SK-N-MC (cell line): ENCODE measurements around the gene OLFML2A.

Experiments used
- DNase-seq: peaks from one replicate; pipeline ENCODE4 v3.0.0-alpha.2; 2011; ENCODE audit warnings: low read depth, low spot score
- H3K27ac ChIP-seq: fragments of 200-600 bp; sonication (generic); 2 replicates; pipeline ENCODE4 v1.5.1; 2016; ENCODE audit warnings: mixed run types
- H3K36me3 ChIP-seq: fragments of 200-600 bp; sonication (generic); 2 replicates; pipeline ENCODE4 v1.6.1; 2017; ENCODE audit warnings: antibody characterized with exemption, low read length, mixed read lengths; ENCODE audit not compliant: insufficient read depth
- H3K4me3 ChIP-seq: fragments of 200-600 bp; sonication (generic); 2 replicates; pipeline ENCODE4 v1.5.1; 2016
- H3K9ac ChIP-seq: fragments of 200-600 bp; sonication (generic); 2 replicates; pipeline ENCODE4 v1.8.0; 2017; ENCODE audit warnings: mixed run types, mixed read lengths; ENCODE audit not compliant: insufficient read length
- H3K9me3 ChIP-seq: fragments of 200-600 bp; sonication (generic); 2 replicates; pipeline ENCODE4 v1.6.1; 2017; ENCODE audit warnings: low read depth, mild to moderate bottlenecking, antibody characterized with exemption, low read length, moderate library complexity, mixed read lengths
- EZH2 ChIP-seq: fragments of 200-600 bp; sonication (generic); IDR thresholded peaks from one replicate; pipeline ENCODE4 v1.6.1; 2017; ENCODE audit warnings: antibody characterized with exemption
- FOXP2 ChIP-seq: optimal IDR thresholded peaks from 2 replicates; pipeline ENCODE3; 2011; ENCODE audit warnings: mild to moderate bottlenecking, moderate library complexity; ENCODE audit not compliant: insufficient read depth; ENCODE audit errors: extremely low read length, control extremely low read depth
- POLR2AphosphoS5 ChIP-seq: IDR thresholded peaks from 2 replicates; pipeline ENCODE4 v1.6.1; 2012; ENCODE audit warnings: mild to moderate bottlenecking, low read depth, low read length, borderline replicate concordance

Gene OLFML2A

GRCh38 chr9:124855944-124856765 lies 79.2 kb downstream of the OLFML2A start:
- no peak overlapping the region for H3K4me3 ChIP-seq
- no peaks in the 10 kb centered on the region for H3K9me3 ChIP-seq
- H3K27ac ChIP-seq: no peak overlapping the region
- no peak overlapping the region for H3K9ac ChIP-seq
- peaks cover 46% of the 10 kb centered on the region for H3K36me3 ChIP-seq
- TF ChIP-seq POLR2AphosphoS5: peak; percentile 23
- TF ChIP-seq EZH2: no peak
- TF ChIP-seq FOXP2: no peak
- no peak for DNase-seq

DNA sequence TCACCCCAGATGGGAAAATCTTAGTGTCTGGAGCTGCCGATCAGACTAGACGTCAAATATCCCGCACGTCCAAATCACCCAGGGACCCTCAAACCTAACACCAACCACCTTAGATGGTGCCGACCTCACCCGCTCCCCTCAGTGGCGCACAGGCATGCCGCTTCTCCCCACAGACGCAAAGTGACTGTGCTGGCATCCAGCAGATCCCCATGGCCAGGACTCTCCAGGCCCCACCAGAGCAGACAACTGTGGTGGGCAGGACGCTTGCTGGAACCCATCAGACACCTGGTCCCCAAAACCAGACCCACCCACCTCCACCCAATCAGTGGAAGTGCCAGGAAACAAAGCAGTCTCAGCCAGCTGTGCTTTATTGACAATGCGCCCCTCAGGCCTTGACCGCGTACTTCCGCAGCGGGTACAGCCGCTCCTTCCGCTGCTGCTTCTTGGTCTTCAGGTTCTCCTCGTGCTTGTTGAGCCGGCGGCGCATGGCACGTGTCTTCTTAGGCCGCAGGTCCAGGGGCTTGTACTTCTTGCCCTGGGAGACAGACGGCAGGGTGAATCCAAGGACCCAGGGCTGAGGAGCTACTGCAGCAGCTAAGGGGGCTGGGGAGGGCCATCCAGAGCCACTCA lies 80.7 kb downstream of the OLFML2A start:
- H3K36me3 ChIP-seq: peaks cover 49% of the 10 kb centered on the region
- DNase-seq: no peak
- H3K9ac ChIP-seq: no peak overlapping the region
- TF ChIP-seq POLR2AphosphoS5: no peak
- TF ChIP-seq EZH2: no peak
- TF ChIP-seq FOXP2: no peak
- no peaks in the 10 kb centered on the region for H3K9me3 ChIP-seq
- H3K4me3 ChIP-seq: no peak overlapping the region
- no peak overlapping the region for H3K27ac ChIP-seq

DNA sequence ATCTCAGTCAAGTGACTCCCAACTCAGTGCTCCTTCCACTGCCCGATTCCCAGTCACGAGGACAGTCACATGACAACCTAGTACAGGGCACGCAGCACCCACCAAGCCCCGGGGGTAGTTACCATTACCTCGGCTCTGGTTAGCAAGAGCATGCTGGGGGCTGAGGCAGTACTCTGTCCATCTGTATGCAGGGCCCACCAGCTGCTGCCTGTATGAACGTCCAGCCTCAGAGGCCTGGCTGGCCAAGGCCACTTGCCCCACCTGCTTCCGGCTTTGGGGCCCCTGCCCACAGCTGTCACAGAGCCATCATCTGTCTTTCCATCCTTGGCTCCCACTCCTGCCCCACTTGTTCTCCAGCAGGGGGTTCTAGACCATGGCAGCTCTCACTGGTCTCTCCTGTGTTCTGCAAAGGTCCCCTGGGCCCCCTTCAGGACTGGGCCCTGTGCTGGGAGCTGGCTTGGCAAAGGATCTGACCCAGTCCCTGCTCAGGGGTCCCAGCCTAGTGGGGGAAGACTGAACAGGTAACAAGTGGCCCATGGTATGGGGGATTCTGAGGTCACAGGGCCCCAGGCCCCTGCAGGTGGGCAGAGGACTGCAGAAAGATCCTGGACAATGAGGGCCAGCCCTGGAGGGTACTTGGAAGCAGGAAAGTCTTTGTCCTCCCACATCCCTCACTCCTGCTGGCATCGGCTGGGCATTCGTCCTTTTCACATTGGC lies 81.6 kb downstream of the OLFML2A start:
- TF ChIP-seq FOXP2 (no peak), EZH2 (no peak), POLR2AphosphoS5 (no peak; the same call in 1 of the 2 replicates)
- Histone ChIP-seq H3K36me3 (peaks cover 49% of the 10 kb centered on the region), H3K9ac (no peak overlapping the region), H3K4me3 (no peak overlapping the region), H3K27ac (no peak overlapping the region), H3K9me3 (no peaks in the 10 kb centered on the region)
- no peak for DNase-seq

DNA sequence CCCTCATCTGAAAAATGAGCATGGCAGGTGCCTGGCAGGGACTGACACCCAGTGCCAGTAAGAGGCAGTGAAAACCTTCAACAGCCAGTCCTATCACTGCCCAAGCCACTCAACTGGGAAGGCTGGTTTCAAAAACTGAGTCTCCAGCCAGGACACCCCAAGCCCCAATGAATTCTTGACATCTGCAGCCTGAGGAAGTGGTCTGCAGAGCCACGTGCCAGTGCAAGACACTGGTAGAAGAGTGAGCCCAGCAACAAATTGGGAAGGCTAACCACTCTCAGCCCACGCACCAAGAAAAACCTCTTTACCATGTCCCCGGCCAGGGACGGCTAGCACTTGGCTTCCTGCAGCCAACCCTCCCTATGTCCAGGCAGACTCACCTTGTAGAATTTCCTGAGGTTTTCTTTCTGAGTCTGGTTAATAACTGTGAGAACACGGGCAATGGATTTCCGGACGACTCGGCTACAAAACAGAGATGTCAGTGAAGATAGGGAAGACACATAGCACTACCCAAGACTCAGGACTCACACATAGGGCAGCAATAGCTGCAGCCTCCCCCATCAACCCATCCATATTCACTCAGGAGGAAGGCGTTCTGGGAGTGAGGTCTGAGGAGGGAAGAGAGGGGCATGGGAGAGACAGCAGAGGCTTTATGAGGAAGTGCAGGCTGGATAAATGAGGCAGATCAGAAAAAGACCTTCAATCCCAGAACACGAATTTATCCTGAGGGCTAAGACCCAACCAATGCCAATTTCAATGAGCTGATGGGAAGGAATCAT lies 83.1 kb downstream of the OLFML2A start:
- peak overlapping the region; percentile 95 for H3K9ac ChIP-seq
- peaks cover 49% of the 10 kb centered on the region for H3K36me3 ChIP-seq
- no peaks in the 10 kb centered on the region for H3K9me3 ChIP-seq
- TF ChIP-seq EZH2: no peak
- TF ChIP-seq FOXP2: no peak
- TF ChIP-seq POLR2AphosphoS5: peak; percentile 26; the same call in 1 of the 2 replicates
- peak overlapping the region; percentile 42; the same call in 1 of the 2 replicates for H3K27ac ChIP-seq
- no peak for DNase-seq
- H3K4me3 ChIP-seq: peak overlapping the region; percentile 91

GRCh38 chr9:124860582-124861341 lies 83.8 kb downstream of the OLFML2A start:
- no peak for TF ChIP-seq EZH2
- TF ChIP-seq POLR2AphosphoS5: no peak
- no peak for TF ChIP-seq FOXP2
- Histone ChIP-seq H3K9me3 (no peaks in the 10 kb centered on the region), H3K27ac (peak overlapping the region; percentile 95), H3K9ac (peak overlapping the region; percentile 95), H3K4me3 (peak overlapping the region; percentile 91), H3K36me3 (peaks cover 49% of the 10 kb centered on the region)
- DNase-seq: no peak

GRCh38 chr9:124861342-124862229 lies 84.7 kb downstream of the OLFML2A start, which contains the start of the genes ARPC5L and RPL35:
TSS of gene ARPC5L (plus strand) at chr9:124862130. CDS start at chr9:124869291, 7,161 bp downstream.
TSS of gene RPL35 (minus strand) at chr9:124861957. CDS start at chr9:124861912, 45 bp downstream.
- no peak for DNase-seq
- peak within 1 kb of the TSS; percentile 95 for H3K9ac ChIP-seq
- no peaks in the 10 kb centered on the region for H3K9me3 ChIP-seq
- H3K27ac ChIP-seq: peak within 1 kb of the TSS; percentile 95
- H3K36me3 ChIP-seq: peaks cover 49% of the 10 kb centered on the region
- H3K4me3 ChIP-seq: peak within 1 kb of the TSS; percentile 91
- TF ChIP-seq EZH2 (no peak), POLR2AphosphoS5 (peak; percentile 96)

- Histone ChIP-seq H3K27ac (peak overlapping the region; percentile 70), H3K36me3 (peaks cover 31% of the 10 kb centered on the region)
These were observed 86.5 kb downstream of the OLFML2A start for GRCh38 chr9:124863371-124863871.

More at GRCh38 chr9:124863371-124863871, 86.5 kb downstream of the OLFML2A start:
- no peak for DNase-seq
- TF ChIP-seq FOXP2 (no peak), EZH2 (no peak), POLR2AphosphoS5 (no peak)
- Histone ChIP-seq H3K4me3 (no peak overlapping the region), H3K9me3 (no peaks in the 10 kb centered on the region), H3K9ac (peak overlapping the region; percentile 37)
